NCI-H2107 (cell line): ENCODE measurements around the gene TEX48.

Experiments
- DNase-seq: peaks from one replicate; lab custom pipeline; 2025; lab: John Stamatoyannopoulos, UW

TEX48 gene

GRCh38 chr9:114666851-114667250, 15.1 kb downstream of the TEX48 start:
- DNase-seq: no peak

- DNase-seq: no peak
Observed at GRCh38 chr9:114666401-114666800, 15.6 kb downstream of the TEX48 start.

DNA sequence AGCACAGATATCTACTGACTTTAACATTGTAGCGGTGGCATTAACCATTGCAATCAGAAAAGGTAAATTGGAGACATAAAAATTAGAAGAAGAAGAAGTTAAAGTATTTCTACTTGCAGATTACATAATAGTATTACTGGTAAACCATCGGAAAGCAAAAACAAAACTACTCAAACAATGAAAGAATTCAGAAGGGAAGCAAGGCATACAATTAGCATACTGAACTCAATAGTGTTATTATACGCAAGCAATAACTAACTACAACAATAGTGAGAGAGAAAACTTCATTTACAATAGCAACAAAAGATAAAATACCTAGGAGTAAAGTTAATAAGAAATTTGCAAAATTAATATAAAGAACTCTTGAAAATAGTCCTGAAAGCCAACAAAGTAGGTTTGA, 17.8 kb downstream of the TEX48 start:
- no peak for DNase-seq

- no peak for DNase-seq
Observed at GRCh38 chr9:114662081-114662989, 19.7 kb downstream of the TEX48 start.

DNA sequence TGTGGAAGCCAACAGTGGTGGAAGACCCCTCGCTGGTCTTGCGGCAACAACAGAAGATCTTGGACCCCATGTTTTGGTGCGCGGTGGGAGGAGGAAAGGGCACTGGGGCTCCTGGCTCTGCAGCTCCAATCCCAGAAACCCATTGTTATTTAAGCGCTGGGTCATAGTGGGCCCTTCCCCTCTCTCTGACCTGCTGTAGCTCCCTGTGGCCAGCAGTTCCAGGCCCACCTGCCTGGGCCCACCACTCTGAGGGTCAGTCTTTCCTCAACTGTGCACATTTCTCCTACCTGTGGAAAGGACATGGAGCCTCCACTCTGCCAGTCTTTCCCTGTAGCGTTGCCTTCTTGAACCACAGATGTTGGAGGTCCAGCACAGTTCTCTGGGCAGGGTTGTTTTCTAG, 24.3 kb downstream of the TEX48 start, which contains the start of gene TEX53:
TEX53 (minus strand) TSS at position 101 of the 400 bp plus-strand sequence; CDS start at position 70, 31 bp downstream.
- DNase-seq: no peak

- no peak for DNase-seq
Observed at GRCh38 chr9:114656301-114656700, 25.7 kb downstream of the TEX48 start.

- DNase-seq: no peak
Observed at GRCh38 chr9:114655689-114656088, 26.3 kb downstream of the TEX48 start.

DNA sequence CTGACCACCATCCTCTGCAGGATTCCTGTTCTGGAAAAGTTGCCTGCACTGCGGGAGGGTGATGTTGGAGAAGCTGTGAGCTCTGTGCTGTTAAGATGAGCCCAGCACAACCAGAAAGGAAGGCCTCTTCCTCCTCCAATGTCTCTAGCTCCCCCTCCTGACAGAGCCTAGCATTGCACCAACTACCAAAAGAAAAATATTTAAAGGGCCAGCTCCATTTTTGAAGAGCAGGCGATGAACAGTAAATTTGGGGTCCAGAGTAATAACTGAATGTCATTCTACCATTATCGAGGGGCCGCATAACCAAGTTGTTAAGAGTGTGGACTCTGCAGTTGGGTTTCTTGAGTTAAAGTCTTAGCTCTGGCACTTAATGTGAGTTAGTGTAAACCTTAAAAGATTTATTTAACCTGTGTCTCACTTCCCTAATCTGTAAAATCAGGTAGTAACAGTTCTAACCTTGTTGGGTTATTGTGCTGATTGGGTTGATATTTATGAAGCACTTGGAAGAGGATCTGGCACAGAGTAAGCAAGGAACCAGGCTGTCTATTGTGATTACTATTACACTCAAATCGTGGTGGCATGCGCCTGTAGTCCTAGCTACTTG, 28.3 kb downstream of the TEX48 start:
- peak; percentile 61 for DNase-seq

- no peak for DNase-seq
Observed at GRCh38 chr9:114652776-114653555, 29.0 kb downstream of the TEX48 start.

- no peak for DNase-seq
Observed at GRCh38 chr9:114643896-114644295, 38.1 kb downstream of the TEX48 start.

- DNase-seq: no peak
Observed at GRCh38 chr9:114643001-114643400, 39.0 kb downstream of the TEX48 start.

DNA sequence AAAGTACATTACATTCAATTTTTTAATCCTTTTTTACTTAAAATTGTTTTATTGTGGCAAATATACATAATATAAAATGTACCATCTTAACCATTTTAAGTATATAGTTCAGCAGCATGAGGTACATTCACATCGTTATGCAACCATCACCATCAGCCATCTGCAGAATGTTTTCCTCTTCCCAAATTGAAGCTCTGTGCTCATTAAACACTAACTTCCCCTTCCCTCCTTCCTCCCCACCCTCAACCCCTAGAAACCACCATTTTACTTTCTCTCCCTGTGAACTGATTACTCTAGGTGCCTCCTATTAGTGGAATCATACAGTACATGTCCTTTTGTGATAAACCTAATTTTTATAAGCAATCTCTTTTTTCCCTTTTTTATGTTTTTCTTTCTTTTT, 40.0 kb downstream of the TEX48 start:
- no peak for DNase-seq

DNA sequence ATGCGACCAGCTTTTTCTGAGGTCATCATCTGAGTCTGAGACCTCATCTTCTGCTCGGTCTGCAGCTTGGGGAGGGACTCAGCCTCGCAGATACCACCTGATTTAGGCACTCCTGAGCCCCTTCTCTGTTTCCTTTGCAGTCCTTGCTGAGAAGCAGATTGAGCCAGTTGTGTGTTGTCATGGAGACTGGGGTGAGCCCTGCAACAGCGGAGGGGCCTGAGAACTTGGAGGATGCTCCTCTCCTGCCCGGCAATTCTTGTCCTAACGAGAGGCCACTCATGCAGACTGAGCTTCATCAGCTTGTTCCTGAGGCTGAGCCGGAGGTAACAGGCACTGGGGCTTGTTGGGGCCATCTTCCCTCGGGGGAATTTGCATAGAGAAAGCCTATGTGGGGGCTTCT, 43.6 kb downstream of the TEX48 start:
- DNase-seq: no peak

GRCh38 chr9:114634387-114634786, 47.6 kb downstream of the TEX48 start:
- DNase-seq: no peak

GRCh38 chr9:114633438-114634089, 48.4 kb downstream of the TEX48 start:
- no peak for DNase-seq

GRCh38 chr9:114631166-114631565, 50.8 kb downstream of the TEX48 start:
- DNase-seq: no peak

DNA sequence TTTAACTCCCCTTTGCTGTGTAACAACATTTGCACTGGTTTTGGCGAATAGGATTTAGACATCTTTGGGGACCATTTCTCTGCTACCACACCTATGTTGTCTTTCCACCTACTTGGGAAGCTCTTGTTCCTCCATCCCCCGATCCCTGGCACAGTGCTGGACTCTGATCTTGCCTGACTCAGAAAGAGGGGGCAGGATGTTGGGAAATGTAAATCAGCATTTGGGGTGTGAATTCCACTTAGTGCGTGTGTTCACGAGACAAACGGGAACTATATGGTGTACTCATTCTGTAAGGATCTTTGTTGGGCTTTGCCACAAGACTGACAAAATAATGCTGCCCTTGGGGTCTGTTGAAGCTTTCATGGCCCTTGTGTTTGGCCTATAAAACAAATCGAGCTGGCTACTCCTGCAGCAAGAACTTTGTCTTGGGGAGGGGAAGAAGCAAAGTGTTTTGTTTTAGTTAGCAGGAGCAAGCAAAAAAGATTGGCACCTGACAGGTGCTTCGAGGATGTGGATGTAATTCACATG, 52.4 kb downstream of the TEX48 start:
- DNase-seq: no peak

DNA sequence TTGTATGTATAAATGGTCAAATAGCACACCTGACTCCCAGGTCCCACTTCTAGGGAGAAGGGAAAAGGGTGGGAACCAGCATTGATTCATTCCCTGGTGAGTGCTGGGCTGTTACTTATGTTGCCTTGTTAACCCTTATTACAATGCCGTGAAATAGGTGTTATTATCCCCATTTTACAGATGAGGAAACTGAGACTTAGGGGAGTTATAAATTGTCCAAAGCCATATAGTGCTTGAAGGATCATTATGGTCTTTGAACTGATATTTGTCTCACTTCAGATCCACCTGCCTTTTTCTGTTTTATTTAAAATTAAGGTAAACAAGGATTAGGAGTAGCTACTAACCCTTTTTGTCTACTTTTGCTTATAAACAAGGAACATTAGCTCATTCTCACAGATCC, 54.4 kb downstream of the TEX48 start:
- DNase-seq: no peak

GRCh38 chr9:114626415-114627020, 55.5 kb downstream of the TEX48 start:
- DNase-seq: no peak

DNA sequence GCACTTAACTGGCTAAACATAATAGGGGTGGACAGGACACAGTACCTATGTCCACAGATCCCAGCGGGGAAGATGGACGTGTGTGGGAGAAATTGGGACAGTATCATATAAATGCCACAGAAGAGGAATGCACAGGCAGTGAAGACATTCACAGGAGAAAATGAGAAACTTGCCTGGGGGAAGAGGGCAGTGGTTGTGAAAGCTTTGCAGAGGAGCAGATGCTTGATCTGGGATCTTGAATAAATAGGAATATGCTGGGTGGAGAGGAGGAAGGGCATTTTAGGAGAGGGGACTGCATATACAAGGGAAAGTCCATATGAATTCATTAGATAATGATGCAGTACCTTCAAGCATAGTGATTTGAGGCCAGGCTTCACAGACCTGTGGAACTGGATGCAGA, 57.3 kb downstream of the TEX48 start:
- DNase-seq: no peak

DNA sequence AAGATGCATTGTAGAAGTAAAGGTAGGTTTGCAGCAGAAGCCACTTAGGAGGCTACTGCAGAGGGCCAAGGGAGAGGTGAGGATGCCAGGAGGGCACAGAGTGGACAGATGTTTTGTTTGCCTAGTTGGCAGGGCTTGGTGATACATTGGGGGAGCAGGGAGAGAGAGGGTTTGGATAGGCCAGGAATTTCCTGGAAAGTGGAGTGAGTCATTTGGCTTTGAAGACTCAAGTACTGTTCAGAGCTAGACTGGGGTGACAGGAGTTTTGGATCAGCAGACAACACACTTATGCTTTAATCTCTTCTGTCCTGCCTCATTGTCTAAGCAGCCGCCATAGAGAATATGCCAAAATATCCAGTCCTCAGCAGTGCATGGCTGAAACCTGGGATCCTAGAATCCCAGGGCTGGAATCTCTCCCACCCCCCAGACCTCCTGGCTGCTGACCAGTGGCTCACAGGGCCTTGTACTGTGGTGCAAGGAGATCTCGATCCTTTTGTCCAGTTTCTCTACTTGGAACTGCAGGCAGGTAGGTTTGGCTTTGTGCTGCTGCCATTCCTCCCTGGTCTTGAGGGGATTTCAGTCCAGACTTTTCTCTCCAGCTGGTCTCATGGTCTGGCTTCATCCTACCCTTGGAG, 59.9 kb downstream of the TEX48 start:
- DNase-seq: no peak
